HL-60 (cell line): ENCODE data around the gene SF3A2.

Source experiments
- DNase-seq, 2 experiments: peaks; one replicate each; pipeline ENCODE4 v3.0.0-alpha.2; 2010 to 2020; ENCODE audit warnings: low read depth in 1 of 2, low spot score in 1 of 2
- H3K27ac ChIP-seq: fragments of 250-450 bp; sonication (Bioruptor Pico); replicated peaks from 2 replicates; pipeline ENCODE4 v1.5.1; 2020; ENCODE audit warnings: mild to moderate bottlenecking, moderate library complexity
- H3K27me3 ChIP-seq: fragments of 250-450 bp; sonication (Bioruptor Pico); 2 replicates; pipeline ENCODE4 v1.5.1; 2021; ENCODE audit warnings: mild to moderate bottlenecking, moderate library complexity; ENCODE audit not compliant: insufficient read depth, poor library complexity, severe bottlenecking
- H3K4me3 ChIP-seq: replicated peaks from 2 replicates; pipeline ENCODE4 v1.5.1; 2011; ENCODE audit warnings: mild to moderate bottlenecking, control low read depth, low read length; ENCODE audit not compliant: insufficient read depth
- CTCF ChIP-seq: IDR thresholded peaks from one replicate; pipeline ENCODE4 v1.5.1; 2011; ENCODE audit warnings: low read length, control low read depth, inconsistent platforms; ENCODE audit not compliant: insufficient read depth
- GABPA ChIP-seq: IDR thresholded peaks from 2 replicates; pipeline ENCODE4 v1.6.1; 2012; ENCODE audit warnings: low read depth
- POLR2AphosphoS5 ChIP-seq: IDR thresholded peaks from 2 replicates; pipeline ENCODE4 v1.6.1; 2012; ENCODE audit warnings: low read depth
- REST ChIP-seq: IDR thresholded peaks from 2 replicates; pipeline ENCODE4 v1.6.1; 2012; ENCODE audit warnings: low read depth; ENCODE audit not compliant: insufficient replicate concordance
- SPI1 ChIP-seq: IDR thresholded peaks from 2 replicates; pipeline ENCODE4 v1.6.1; 2012; ENCODE audit warnings: low read depth, mild to moderate bottlenecking, borderline replicate concordance

The SF3A2 gene

GRCh38 chr19:2195914-2196313 lies 40.7 kb upstream of the SF3A2 start:
- DNase-seq = no peak
- no peaks in the 10 kb centered on the region for H3K27me3 ChIP-seq
- TF ChIP-seq SPI1 (no peak), POLR2AphosphoS5 (0 out of 2 replicates have a peak, but pooled peaks have one; percentile 28)
- no peak overlapping the region for H3K4me3 ChIP-seq
- no peak overlapping the region for H3K27ac ChIP-seq

DNA sequence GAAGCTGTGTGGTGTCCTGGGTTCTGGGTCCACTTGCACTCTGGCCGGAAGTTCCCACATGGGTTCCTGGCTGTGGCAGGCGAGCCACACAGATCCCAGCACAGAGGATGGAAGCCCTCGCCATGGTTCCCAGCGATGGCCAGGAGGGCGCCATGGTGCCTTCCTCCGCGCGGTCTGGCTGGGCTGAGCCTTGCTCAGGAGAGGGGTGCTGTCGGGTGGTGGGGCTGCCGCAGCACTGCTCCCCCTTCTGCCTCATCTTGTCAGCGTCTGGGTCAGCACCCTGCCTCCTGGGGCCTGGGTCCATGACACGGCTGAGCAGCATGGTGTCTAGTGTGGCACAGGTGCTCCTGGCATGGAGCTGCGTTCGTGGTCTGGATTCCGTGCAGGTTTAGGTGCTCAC lies 39.4 kb upstream of the SF3A2 start:
- no peak for DNase-seq
- Histone ChIP-seq H3K4me3 (no peak overlapping the region), H3K27ac (no peak overlapping the region), H3K27me3 (no peaks in the 10 kb centered on the region)
- no peak for TF ChIP-seq GABPA
- TF ChIP-seq SPI1 = no peak
- no peak for TF ChIP-seq CTCF
- no peak for TF ChIP-seq REST

GRCh38 chr19:2198317-2198716 lies 38.3 kb upstream of the SF3A2 start:
- Histone ChIP-seq H3K4me3 (no peak overlapping the region), H3K27me3 (no peaks in the 10 kb centered on the region), H3K27ac (no peak overlapping the region)
- TF ChIP-seq SPI1 (no peak), GABPA (no peak), REST (no peak), POLR2AphosphoS5 (no peak), CTCF (no peak)
- no peak for DNase-seq

DNA sequence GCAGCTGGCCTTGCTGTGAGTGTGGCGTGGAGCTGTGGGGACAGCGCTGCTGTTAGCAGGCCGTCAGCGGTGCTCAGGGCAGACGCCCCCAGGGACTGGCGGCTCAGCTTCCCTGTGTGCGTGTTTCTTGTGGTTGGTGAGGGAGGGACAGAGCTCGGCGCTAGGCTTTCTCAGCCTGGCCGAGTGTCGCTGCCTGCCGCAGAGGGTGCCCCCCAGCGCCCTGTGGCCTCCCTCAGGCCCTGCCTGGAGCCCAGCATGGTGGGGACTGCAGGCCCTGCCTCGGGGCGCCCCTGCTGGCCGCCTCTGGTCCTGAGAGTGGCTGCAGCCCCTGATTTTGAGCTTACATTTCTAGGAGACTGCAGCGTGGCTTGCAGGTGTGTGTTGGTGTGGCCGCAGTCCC lies 37.4 kb upstream of the SF3A2 start:
- Histone ChIP-seq H3K27ac (no peak overlapping the region), H3K27me3 (no peaks in the 10 kb centered on the region), H3K4me3 (no peak overlapping the region)
- TF ChIP-seq CTCF (no peak), GABPA (no peak)
- no peak for DNase-seq
